ENCODE measurements around the gene TTC39C.
A peak's percentile ranks its signal among the peaks of the same experiment; 100 is the strongest.

TTC39C gene

DNA sequence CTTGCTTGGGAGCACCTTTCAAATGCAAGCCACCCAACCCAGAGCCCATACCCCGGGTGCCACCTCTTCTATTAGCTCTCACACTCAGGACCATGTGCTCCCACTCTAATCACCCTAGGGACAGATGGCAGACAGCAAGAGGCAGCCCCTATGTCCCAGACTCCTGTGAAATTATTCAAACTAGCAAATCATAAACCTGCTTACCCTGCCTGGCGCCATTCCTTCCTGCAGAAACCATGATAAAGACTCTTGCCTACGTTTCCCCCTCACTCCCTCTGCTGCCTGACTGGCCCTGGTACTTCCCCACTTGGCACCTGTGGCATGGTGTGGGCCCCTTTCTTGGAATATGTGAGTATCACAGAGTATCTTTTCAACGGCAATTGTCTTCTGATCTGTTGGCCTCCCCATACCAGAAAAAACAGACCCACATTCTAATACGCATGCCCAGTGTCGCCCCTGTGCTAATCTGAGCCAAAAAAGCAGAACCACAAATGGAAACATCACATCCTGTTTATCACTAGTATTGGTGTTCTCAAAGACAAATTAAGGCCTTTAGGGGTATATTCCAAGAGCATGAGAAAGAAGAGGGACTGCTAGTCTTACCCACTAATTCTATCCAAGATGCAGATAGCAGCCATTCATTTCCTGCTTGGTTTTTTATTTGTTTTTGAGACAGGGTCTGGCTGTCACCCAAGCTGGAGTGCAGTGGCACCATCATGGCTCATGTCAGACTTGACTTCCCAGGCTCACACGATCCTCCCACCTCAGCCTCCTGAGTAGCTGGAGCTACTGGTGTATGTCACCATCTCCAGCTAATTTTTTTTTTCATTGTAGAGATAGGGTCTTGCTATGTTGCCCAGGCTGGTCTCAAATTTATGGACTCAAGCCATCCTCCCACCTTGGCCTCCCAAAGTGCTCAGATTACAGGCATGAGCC, 44.1 kb upstream of the TTC39C start:
- no peak for DNase-seq (ENCODE audit: low spot score)
- in situ Hi-C loops (cut with MboI; ENCODE audit: low sequenced_read_pairs, unreplicated experiment), result no loop called here
- TF ChIP-seq, protein P1, sequence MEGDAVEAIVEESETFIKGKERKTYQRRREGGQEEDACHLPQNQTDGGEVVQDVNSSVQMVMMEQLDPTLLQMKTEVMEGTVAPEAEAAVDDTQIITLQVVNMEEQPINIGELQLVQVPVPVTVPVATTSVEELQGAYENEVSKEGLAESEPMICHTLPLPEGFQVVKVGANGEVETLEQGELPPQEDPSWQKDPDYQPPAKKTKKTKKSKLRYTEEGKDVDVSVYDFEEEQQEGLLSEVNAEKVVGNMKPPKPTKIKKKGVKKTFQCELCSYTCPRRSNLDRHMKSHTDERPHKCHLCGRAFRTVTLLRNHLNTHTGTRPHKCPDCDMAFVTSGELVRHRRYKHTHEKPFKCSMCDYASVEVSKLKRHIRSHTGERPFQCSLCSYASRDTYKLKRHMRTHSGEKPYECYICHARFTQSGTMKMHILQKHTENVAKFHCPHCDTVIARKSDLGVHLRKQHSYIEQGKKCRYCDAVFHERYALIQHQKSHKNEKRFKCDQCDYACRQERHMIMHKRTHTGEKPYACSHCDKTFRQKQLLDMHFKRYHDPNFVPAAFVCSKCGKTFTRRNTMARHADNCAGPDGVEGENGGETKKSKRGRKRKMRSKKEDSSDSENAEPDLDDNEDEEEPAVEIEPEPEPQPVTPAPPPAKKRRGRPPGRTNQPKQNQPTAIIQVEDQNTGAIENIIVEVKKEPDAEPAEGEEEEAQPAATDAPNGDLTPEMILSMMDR (IDR thresholded peaks at IDR 0.05; ENCODE audit: borderline replicate concordance, control extremely low read depth, extremely low read depth, insufficient read depth, missing control alignments), result no peak

DNA sequence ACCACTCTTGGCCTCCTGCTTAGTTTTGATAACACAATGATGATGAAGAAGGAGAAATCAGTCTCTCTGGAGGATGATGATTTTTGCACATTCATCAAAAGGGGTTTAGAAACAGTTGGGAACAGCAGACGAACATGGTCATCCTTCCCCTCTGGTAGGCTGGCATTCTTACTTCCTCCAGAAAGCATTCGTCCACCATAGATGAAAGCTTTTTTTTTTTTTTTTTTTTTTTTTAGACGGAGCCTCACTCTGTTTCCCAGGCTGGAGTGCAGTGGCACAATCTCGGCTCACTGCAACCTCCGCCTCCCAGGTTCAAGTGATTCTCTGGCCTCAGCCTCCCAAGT, 43.5 kb upstream of the TTC39C start:
- TF ChIP-seq, protein P1 (IDR thresholded peaks at IDR 0.05; ENCODE audit: borderline replicate concordance, control extremely low read depth, extremely low read depth, insufficient read depth, missing control alignments), result no peak
- in situ Hi-C loops (cut with MboI; ENCODE audit: low sequenced_read_pairs, unreplicated experiment), result no loop called here
- DNase-seq (ENCODE audit: low spot score), result no peak

DNA sequence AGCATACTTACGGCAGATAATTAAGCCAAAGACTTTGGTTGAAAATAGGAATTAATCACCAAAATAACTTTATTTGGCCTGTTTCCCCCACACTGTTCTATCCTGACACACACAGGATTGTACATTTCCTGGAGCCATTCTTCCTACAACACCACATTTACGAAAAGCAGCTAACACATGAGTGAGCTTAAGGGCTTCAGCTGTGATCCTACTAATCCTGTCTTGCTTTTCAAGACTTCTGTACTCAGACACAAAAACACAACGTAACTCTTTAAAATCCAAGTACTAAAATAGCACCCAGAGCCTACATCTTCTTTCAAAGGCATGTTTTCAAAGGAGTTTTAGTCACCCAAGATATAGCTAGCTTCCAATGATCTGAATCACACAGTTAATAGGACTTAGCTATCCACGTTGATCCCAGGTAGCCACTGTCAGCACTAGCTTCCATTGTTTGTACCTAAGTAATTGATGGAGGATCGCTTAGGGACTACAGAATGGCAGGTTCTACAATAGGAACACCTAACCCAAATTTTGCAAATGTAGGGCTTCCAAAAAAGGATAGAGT, 42.8 kb upstream of the TTC39C start:
- DNase-seq (ENCODE audit: low spot score), result no peak
- TF ChIP-seq, protein P1 (IDR thresholded peaks at IDR 0.05; ENCODE audit: borderline replicate concordance, control extremely low read depth, extremely low read depth, insufficient read depth, missing control alignments), result no peak
- in situ Hi-C loops (cut with MboI; ENCODE audit: low sequenced_read_pairs, unreplicated experiment), result no loop called here

DNA sequence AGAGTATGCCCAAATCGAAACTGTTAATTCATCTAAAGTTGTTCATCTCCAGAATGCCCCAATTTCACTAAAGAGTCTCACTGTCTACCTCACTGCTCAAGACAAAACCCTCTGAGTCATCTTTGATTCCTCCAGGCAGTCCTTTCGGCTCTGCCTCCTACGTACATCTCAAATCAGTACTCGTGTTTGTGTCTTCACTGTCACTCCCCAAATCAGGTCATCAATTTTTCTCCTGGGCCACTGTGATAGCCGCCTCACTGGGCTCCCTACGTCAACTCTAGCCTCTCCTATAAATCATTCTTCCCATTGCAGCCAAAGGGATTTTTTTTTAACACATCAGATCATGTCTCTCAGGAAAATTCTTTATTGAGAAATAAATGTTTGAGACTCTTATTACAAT, 42.1 kb upstream of the TTC39C start:
- peak; percentile 45 for DNase-seq (ENCODE audit: low spot score)
- in situ Hi-C loops (cut with MboI; ENCODE audit: low sequenced_read_pairs, unreplicated experiment), result no loop called here
- TF ChIP-seq, protein P1 (IDR thresholded peaks at IDR 0.05; ENCODE audit: borderline replicate concordance, control extremely low read depth, extremely low read depth, insufficient read depth, missing control alignments), result no peak

DNA sequence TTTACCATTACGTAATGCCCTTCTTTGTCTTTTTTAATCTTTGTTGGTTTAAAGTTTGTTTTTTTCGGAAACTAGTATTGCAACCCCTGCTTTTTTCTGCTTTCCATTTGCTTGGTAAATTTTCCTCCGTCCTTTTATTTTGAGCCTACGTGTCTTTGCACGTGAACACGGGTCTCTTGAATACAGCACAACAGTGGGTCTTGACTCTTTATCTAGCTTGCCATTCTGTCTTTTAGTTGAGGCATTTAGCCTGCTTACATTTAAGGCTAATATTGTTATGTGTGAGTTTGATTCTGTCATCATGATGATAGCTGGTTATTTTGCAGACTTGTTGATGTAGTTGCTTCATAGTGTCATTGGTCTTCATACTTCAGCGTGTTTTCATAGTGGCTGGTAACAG, 37.5 kb upstream of the TTC39C start:
- TF ChIP-seq, protein P1 (IDR thresholded peaks at IDR 0.05; ENCODE audit: borderline replicate concordance, control extremely low read depth, extremely low read depth, insufficient read depth, missing control alignments), result no peak
- DNase-seq (ENCODE audit: low spot score), result no peak
- in situ Hi-C loops (cut with MboI; ENCODE audit: low sequenced_read_pairs, unreplicated experiment), result no loop called here

DNA sequence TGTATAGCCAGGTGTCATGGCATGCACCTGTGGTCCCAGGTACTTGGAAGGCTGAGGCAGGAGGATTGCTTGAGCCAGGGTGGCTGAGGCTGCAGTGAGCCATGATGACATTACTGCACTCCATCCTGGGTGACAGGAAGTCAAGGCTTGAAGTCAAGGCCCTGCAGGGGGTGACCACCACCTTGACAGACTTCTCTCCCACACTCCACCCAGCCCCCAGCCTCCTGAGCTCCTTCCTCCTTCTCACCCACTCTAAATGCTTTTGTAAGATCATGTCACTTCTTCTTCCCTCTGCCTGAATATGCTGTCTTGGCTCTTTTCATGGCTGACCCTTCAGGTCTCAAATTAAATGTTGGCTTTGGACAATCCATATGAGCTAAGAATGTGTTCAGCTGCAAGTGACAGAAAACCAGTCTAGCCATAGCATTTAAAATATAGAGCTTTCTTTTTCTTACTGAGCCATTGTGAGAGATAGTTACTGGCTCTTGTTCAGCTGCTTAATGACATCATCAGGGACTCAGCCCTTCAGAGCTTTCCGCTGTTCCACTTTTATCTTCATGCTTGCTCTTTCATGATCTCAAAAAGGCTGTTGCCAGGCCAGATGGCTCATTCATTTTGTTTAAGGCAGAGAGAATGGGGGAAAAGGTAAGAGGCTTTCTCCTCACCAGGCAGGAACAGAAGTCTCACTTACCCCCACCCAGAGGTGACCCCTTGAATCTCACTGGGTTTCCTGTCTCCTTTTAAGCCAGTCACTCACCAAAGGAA, 36.7 kb upstream of the TTC39C start:
- in situ Hi-C loops (cut with MboI; ENCODE audit: low sequenced_read_pairs, unreplicated experiment), result no loop called here
- DNase-seq (ENCODE audit: low spot score), result no peak
- TF ChIP-seq, protein P1 (IDR thresholded peaks at IDR 0.05; ENCODE audit: borderline replicate concordance, control extremely low read depth, extremely low read depth, insufficient read depth, missing control alignments), result no peak
